WERI-Rb-1 (cell line): Measurements from ENCODE around the gene GYS2.
"Not testable (repeated sequence)": the region's sequence is repeated elsewhere in the genome, so short reads cannot be mapped to it uniquely, and the experiment has no call there.

Experiments
- DNase-seq: peaks from one replicate; pipeline ENCODE4 v3.0.0-alpha.2; 2020
- H3K27ac ChIP-seq: fragments of 250-450 bp; sonication (Bioruptor Pico); 2 replicates; pipeline ENCODE4 v1.5.1; 2020; ENCODE audit warnings: mild to moderate bottlenecking, moderate library complexity
- H3K27me3 ChIP-seq: fragments of 250-450 bp; sonication (Bioruptor Pico); 2 replicates; pipeline ENCODE4 v1.5.1; 2021; ENCODE audit warnings: mild to moderate bottlenecking, low read depth, moderate library complexity; ENCODE audit not compliant: insufficient read depth, severe bottlenecking
- H3K36me3 ChIP-seq: fragments of 250-450 bp; sonication (Bioruptor Pico); 2 replicates; pipeline ENCODE4 v1.5.1; 2020; ENCODE audit warnings: mild to moderate bottlenecking, moderate library complexity
- H3K4me3 ChIP-seq: 2 replicates; pipeline ENCODE4 v1.5.1; 2011; ENCODE audit warnings: low read depth, mild to moderate bottlenecking, control low read depth, low read length
- H3K9me3 ChIP-seq: fragments of 250-450 bp; sonication (Bioruptor Pico); 2 replicates; pipeline ENCODE4 v1.5.1; 2021; ENCODE audit warnings: mild to moderate bottlenecking, moderate library complexity; ENCODE audit not compliant: severe bottlenecking
- CTCF ChIP-seq: IDR thresholded peaks from 2 replicates; pipeline ENCODE4 v1.5.1; 2011; ENCODE audit warnings: low read depth, mild to moderate bottlenecking, control low read depth, inconsistent platforms, low read length

The GYS2 gene

GRCh38 chr12:21599143-21599999, 5.3 kb downstream of the GYS2 start:
- no peaks in the 10 kb centered on the region for H3K27me3 ChIP-seq
- H3K9me3 ChIP-seq, result no peaks in the 10 kb centered on the region
- DNase-seq, result no peak
- no peaks in the 10 kb centered on the region for H3K36me3 ChIP-seq
- H3K27ac ChIP-seq, result no peak overlapping the region
- no peak overlapping the region for H3K4me3 ChIP-seq
- no peak for TF ChIP-seq CTCF

- Histone ChIP-seq H3K4me3 (no peak overlapping the region), H3K36me3 (no peaks in the 10 kb centered on the region), H3K27me3 (no peaks in the 10 kb centered on the region), H3K27ac (no peak overlapping the region), H3K9me3 (no peaks in the 10 kb centered on the region)
- DNase-seq, result no peak
- no peak for TF ChIP-seq CTCF
Measured at GRCh38 chr12:21598651-21599050, 6.0 kb downstream of the GYS2 start.

- H3K27ac ChIP-seq, H3K9me3 ChIP-seq, H3K36me3 ChIP-seq, H3K27me3 ChIP-seq, H3K4me3 ChIP-seq, DNase-seq: not testable (repeated sequence)
Measured at GRCh38 chr12:21595356-21595755, 9.3 kb downstream of the GYS2 start.

GRCh38 chr12:21585485-21585884, 19.2 kb downstream of the GYS2 start:
- no peak for TF ChIP-seq CTCF
- no peaks in the 10 kb centered on the region for H3K27me3 ChIP-seq

GRCh38 chr12:21584403-21585182, 20.1 kb downstream of the GYS2 start:
- H3K36me3 ChIP-seq, H3K27ac ChIP-seq, H3K4me3 ChIP-seq, H3K9me3 ChIP-seq, DNase-seq, H3K27me3 ChIP-seq: not testable (repeated sequence)

More at GRCh38 chr12:21585485-21585884, 19.2 kb downstream of the GYS2 start:
- Histone ChIP-seq H3K4me3 (no peak overlapping the region), H3K27ac (no peak overlapping the region), H3K9me3 (no peaks in the 10 kb centered on the region), H3K36me3 (no peaks in the 10 kb centered on the region)
- no peak for DNase-seq

- TF ChIP-seq CTCF, result no peak
- DNase-seq, result no peak
- H3K4me3 ChIP-seq, result no peak overlapping the region
- H3K9me3 ChIP-seq, result no peaks in the 10 kb centered on the region
- H3K27ac ChIP-seq, result no peak overlapping the region
- H3K36me3 ChIP-seq, result no peaks in the 10 kb centered on the region
- H3K27me3 ChIP-seq, result no peaks in the 10 kb centered on the region
Measured at GRCh38 chr12:21583587-21583986, 21.1 kb downstream of the GYS2 start.
